ENCODE results near the gene TM2D1.
"Not testable (repeated sequence)": the region's sequence is repeated elsewhere in the genome, so short reads cannot be mapped to it uniquely, and the experiment has no call there.

Gene TM2D1

GRCh38 chr1:61682891-61683290 is 42.0 kb downstream of the TM2D1 start:
- no peak for TF ChIP-seq CTCF (IDR thresholded peaks at IDR 0.05; ENCODE audit: borderline replicate concordance, insufficient read depth, low read depth, low read length)
- H3K4me3 ChIP-seq (ENCODE audit: low read depth, low read length): no peak overlapping the region

- no peak overlapping the region for H3K4me3 ChIP-seq (ENCODE audit: low read depth, low read length)
- TF ChIP-seq CTCF (IDR thresholded peaks at IDR 0.05; ENCODE audit: borderline replicate concordance, insufficient read depth, low read depth, low read length): no peak
These were observed 44.4 kb downstream of the TM2D1 start for GRCh38 chr1:61680500-61680899.

GRCh38 chr1:61676881-61677280 is 48.1 kb downstream of the TM2D1 start:
- not testable (repeated sequence) for H3K4me3 ChIP-seq (ENCODE audit: low read depth, low read length)

GRCh38 chr1:61674221-61674620 is 50.7 kb downstream of the TM2D1 start:
- no peak for TF ChIP-seq CTCF (IDR thresholded peaks at IDR 0.05; ENCODE audit: borderline replicate concordance, insufficient read depth, low read depth, low read length)
- H3K4me3 ChIP-seq (ENCODE audit: low read depth, low read length): no peak overlapping the region

GRCh38 chr1:61672376-61672775 is 52.6 kb downstream of the TM2D1 start:
- TF ChIP-seq CTCF (IDR thresholded peaks at IDR 0.05; ENCODE audit: borderline replicate concordance, insufficient read depth, low read depth, low read length): no peak
- H3K4me3 ChIP-seq (ENCODE audit: low read depth, low read length): no peak overlapping the region

- H3K4me3 ChIP-seq (ENCODE audit: low read depth, low read length): no peak overlapping the region
- no peak for TF ChIP-seq CTCF (IDR thresholded peaks at IDR 0.05; ENCODE audit: borderline replicate concordance, insufficient read depth, low read depth, low read length)
These were observed 54.5 kb downstream of the TM2D1 start for GRCh38 chr1:61670445-61670844.

- no peak overlapping the region for H3K4me3 ChIP-seq (ENCODE audit: low read depth, low read length)
- no peak for TF ChIP-seq CTCF (IDR thresholded peaks at IDR 0.05; ENCODE audit: borderline replicate concordance, insufficient read depth, low read depth, low read length)
These were observed 54.9 kb downstream of the TM2D1 start for GRCh38 chr1:61670016-61670415.

GRCh38 chr1:61659061-61659460 is 65.9 kb downstream of the TM2D1 start:
- peak; percentile 10; the same call in 1 of the 2 replicates for TF ChIP-seq CTCF (IDR thresholded peaks at IDR 0.05; ENCODE audit: borderline replicate concordance, insufficient read depth, low read depth, low read length)
- H3K4me3 ChIP-seq (ENCODE audit: low read depth, low read length): no peak overlapping the region
